ENCODE measurements around the gene TXNDC2.
"Not testable (repeated sequence)": the region's sequence is repeated elsewhere in the genome, so short reads cannot be mapped to it uniquely, and the experiment has no call there.

The TXNDC2 gene

DNA sequence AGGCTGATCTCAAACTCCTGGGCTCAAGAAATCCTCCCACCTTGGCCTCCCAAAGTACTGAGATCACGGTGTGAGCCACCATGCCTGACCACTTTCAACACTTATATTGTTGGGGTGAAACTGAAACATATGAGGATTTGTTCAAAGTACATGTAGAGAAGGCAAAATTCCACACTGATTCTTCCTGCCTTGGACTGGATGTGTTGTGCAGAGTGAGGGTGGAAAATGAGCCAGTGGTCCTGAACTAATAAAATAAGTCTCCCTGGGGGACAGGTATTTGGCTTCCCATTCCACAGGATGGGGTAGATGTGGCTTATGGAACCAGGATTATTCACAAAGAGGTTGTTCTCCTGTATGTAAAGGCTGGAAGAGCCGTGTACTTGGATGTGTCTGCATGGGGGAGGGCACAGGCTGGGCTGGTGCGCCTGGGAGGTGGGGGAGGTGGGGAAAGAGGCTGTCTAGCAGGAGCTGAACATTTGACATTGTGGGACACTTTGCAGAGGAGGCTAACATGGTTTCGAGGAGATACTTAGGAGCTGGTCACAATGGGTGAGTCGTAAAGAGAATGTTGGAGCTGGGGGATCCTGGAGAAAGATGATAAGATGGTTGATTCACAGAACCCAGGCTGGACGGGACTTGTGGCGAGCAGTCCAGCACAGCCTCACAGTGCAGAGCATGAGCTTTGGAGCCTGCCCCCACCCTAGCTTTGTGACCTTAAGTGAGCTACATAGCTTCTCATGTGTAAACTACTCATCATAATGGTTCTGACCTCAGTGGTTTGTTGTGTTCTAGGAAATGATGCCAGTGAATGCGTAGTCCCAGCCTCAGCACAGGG lies at the start of gene TXNDC2:
TSS of gene TXNDC2 (plus strand) at position 804 of the 835 bp plus-strand sequence. CDS start 708 bp downstream, outside the sequence.
- no peak for DNase-seq (ENCODE audit: low read depth, low spot score)

DNA sequence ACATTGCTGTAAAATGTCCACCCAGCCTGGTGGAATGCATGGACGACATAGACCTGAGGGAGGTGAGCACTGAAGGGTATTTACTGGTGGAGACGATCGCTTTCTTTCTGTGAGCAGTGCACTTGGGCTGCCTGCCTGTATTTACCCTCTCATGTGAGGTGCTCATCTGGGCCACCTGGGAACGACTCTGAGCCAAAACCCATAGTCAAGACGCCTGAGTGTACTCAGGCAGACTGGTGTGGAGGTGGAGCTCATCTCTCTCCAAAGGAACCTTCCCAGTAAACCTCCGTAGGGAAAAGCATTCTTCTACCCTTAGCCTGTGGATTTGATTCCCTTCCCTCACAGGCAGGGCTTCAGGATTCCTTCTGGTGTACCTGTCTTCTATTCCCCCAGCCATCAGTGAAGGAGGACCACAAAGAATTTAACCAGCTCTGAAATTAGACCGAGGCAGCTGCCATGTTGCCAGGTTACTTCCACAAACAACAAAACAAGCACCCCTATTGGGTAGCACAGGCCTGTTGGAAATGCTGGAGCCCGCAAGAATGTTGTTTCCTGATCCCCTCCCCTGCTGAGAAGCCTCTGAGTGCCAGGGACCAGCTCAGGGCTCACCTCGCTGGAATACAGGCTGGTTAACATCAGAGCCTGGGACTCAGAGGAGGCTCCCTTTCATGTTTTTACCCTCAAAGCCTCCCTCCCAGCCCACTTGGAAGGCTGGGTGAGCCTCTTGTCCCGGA lies 47.5 kb upstream of the TXNDC2 start:
- peak; percentile 98 for DNase-seq (ENCODE audit: low read depth, low spot score)

DNA sequence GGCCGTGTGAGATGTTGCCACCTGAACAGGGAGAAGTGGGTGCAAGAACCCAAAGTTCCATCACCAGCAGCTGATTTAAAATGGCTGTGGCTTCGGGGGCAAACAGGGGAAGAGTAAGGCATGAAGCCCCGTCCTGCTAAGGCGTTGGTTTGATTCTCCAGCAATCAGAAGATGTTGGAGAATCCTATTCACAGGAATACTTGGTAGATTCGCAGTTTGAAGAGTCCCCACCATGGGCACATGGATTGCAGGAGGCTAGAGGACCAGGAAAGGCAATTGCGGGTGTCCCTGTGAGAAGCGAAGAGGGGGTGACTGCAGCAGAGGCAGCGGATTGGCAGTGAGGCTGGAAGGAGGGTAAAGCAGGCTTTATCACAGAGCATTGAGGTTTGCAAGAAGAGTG lies 46.6 kb upstream of the TXNDC2 start:
- no peak for DNase-seq (ENCODE audit: low read depth, low spot score)

- peak; percentile 60 for DNase-seq (ENCODE audit: low read depth, low spot score)
These were observed 45.9 kb upstream of the TXNDC2 start for GRCh38 chr18:9839853-9840252.

DNA sequence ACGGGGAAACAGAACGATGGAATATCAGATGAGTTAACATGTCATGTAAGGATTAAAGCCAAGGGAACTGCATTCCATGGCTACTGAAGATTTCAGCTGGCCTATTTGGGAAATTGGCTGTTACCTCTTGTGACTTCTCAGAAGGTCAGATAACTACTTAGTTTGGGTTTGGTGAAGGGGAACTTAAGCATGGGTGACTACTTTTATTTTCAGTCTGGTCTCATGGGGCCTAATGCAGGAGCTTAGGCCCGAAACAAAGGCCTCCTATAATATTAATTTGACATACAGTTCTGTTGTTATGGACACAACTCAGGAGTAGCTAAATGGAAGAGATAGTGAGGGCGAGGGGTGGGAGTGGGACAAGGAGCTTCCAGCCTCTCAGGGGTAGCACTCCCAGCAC lies 44.0 kb upstream of the TXNDC2 start:
- no peak for DNase-seq (ENCODE audit: low read depth, low spot score)

- no peak for DNase-seq (ENCODE audit: low read depth, low spot score)
These were observed 43.3 kb upstream of the TXNDC2 start for GRCh38 chr18:9842448-9842847.

DNA sequence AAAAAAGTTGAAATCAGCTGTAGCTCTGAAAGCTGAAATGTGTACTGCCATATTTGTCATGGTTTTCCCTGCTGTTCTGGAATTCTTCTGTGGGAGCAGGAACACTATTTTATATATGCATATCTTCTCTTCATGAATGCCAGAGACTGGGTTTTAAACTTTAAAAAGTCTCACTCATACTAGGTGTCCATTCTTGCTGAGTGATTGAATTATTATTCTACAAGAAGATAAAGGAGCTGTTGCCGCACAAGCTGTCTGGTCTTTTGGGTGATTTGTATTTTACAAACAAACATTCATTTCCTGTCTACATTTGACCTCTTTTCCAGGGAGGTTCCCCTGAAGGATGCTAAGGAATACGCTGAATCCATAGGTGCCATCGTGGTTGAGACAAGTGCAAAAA lies 40.5 kb upstream of the TXNDC2 start:
- no peak for DNase-seq (ENCODE audit: low read depth, low spot score)

- peak; percentile 61 for DNase-seq (ENCODE audit: low read depth, low spot score)
These were observed 39.4 kb upstream of the TXNDC2 start for GRCh38 chr18:9846162-9846925.

DNA sequence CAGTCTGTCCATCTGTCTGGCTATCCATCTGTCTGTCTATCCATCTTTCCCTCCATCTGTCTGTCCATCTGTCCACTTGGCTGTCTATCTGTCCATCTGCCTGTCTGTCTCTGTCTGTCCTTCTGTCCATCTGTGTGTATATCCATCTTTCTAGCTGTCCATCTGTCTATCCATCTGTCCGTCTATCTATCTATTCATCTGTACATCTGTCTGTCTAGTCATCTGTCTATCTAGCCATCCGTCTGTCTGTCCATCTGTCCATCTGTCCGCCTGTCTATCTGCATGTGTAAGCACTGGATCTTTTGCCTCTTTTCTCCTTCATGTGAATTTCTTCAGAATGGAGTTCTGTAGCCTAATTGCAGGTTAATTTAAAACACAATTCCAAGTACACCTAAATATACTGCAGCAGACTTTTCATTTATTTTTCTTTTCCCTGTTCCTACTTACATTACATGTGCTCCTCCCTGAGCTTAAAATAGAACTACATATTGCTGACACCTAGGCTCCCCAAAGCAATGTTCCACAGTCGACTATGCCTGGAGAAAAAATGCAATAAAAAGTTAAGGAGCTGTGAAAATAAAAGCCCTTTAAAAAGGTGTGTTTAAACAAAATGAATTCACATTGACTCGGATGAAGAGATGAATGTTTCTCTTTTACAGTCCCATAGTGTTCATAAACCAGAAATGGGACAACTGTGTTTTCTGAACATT lies 37.4 kb upstream of the TXNDC2 start:
- no peak for DNase-seq (ENCODE audit: low read depth, low spot score)

DNA sequence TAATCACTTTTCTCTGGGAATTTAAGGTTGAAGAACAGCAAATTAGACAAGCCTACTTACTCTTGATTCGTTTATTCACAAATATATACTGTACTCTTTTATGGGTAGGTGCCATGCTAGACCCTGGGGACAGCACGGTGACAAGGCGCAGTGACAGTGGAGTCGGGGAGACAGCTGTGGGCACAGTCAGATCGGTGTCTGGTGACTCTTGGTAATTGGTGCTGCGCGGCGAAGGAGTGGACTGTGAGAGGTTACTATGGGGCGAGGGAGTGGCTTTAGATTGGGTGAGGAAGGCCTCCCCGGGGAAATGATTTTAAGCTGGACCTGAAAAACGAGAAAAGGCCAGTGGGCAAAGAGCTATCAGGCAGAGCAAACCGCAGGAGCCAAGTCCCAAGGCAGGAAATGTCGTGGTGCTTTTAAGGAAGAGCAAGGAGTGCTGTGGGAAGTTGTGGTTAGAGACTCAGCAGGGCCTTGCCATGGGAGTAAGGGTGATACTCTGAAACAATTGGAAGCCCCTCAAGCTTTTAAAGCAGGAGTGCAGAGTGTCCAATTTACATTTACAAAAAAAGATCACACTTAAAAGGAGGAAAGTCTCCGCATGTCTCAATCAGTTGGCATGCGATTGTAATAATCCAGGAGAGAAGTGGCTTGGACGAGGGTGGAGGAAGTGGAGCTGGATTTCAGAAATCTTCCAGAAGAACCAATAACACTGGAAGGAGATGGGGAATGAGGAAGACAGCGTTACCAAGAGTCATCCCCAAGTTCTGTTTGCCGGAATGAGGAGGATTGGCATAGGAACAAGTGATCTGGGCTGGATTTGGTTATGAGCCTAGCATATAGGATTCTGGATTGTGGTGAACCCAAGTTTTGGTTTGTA lies 36.1 kb upstream of the TXNDC2 start:
- DNase-seq (ENCODE audit: low read depth, low spot score) = no peak

GRCh38 chr18:9850309-9850708 lies 35.5 kb upstream of the TXNDC2 start:
- DNase-seq (ENCODE audit: low read depth, low spot score) = no peak

DNA sequence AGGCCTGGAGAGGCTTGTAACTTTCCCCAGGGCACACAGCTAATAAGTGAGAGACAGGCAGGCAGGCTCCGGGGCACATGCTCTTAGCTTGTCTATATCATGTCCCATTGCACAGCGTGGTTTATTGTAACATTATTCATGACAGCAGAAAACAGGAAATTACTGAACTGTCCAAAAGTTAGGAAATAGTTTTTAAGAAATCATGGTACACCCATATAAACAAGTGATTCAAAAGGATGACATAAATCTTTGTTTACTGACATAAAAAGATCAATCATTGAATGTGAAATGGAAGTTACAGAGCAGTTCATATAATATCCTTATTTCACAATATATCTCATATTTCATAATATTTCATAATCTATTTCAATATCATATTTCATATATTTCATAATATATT lies 34.3 kb upstream of the TXNDC2 start:
- DNase-seq (ENCODE audit: low read depth, low spot score) = no peak

- no peak for DNase-seq (ENCODE audit: low read depth, low spot score)
These were observed 33.3 kb upstream of the TXNDC2 start for GRCh38 chr18:9852266-9853081.

DNA sequence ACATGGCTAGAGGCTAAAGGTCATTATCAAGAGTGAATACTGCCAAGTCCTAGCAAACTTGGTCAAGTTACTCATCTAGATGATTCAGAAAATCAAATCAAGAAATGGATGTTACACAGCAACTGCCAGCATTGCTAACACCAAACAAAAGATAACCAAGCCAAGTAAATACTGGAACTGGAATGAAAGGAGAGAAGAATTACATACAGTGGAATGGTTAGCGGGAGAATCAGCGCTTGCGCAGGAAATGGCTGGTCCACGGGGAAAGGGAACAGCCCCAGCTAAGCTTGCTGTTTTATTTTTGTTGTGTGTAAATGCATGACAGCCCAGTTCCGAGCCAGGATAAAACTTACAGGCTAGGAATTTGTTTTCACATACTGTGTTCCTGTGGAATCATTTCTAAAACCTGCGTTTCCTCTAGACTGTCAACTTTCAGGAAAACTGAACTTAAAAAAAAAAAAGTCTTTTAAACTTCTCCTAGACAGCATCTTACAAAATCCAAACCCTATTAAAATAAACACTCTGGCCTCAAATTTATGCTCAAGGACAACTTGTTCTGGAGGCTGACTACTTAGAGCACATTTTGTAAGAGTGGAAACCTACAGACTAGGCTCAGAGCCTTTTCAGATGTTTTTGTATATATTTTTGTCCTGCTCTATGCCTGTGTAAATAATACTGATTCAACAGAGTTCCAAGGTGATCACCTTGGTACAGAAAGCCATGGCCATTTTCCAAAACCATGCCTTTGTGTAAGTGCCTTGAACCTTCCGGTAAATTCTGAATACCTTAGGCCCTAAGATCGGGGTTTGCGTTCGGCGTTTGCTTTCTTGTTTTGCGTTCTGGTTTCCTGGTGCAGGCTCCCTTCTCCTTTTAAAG lies 30.7 kb upstream of the TXNDC2 start:
- DNase-seq (ENCODE audit: low read depth, low spot score) = no peak

DNA sequence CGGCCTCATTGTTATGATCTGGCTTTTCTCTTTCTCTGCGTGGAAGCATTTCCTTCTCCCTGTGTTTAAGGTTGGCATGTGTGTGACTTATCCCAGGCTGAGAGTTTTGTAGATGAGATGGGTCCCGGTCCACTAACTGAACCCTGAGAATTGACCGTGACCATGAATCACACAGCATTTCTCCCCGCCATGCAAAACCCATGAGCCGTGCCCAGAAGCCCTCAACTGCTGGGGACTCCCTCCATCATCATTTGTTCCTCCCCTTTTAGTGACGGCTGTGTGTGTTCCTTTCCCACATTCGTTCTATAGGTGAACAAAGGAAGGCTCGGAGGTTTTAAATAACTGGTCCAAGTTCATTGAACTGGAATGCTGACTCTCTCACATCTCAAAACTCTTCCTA lies 30.1 kb upstream of the TXNDC2 start:
- DNase-seq (ENCODE audit: low read depth, low spot score) = no peak

GRCh38 chr18:9856092-9856491 lies 29.7 kb upstream of the TXNDC2 start:
- DNase-seq (ENCODE audit: low read depth, low spot score) = no peak

DNA sequence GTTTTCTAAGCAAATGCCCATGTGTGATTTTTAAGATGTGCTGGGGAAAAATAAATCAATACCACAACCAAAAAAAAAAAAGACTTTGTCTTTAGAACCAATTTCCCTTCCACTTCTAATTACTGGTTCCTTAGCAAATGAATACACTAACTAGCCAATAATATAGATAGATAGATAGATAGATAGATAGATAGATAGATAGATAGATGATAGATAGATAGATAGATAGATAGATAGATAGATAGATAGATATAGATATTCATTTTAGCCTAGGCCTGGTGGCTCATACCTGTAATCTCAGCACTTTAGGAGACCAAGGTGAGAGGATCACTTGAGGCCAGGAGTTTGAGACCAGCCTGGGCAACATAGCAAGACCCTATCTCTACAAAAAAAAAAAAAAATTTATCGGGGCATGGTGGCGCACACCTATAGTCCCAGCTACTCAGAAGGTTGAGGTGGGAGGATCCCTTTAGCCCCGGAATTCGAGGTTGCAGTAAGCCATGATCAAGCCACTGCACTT lies 28.2 kb upstream of the TXNDC2 start:
- DNase-seq (ENCODE audit: low read depth, low spot score) = not testable (repeated sequence)

DNA sequence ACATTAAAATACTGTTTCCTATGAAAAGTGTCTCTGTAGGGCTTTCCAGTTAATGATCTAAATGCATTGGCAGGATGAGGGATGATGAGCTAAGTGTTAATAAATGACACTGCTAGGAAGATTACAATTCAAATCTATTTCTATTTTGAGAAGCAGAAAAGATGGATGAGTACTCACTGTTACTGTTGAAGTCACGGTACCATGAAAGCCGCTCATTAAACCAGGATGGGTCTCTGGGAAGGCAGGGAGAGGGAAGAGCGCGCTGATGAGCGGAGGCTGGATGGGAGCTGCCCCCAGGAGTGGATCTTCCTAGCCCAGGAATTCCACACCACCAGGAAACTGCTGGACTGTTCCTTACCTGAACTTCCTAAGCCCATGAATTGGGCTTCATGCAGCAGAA lies 27.1 kb upstream of the TXNDC2 start:
- DNase-seq (ENCODE audit: low read depth, low spot score) = no peak

GRCh38 chr18:9859232-9859631 lies 26.5 kb upstream of the TXNDC2 start:
- DNase-seq (ENCODE audit: low read depth, low spot score) = no peak

Measured in astrocyte of the hippocampus (primary cell).